Uterus (tissue), 2 donors: ENCODE results near the gene KRT39.
A peak's percentile ranks its signal among the peaks of the same experiment; 100 is the strongest.

Experiments
- POLR2A ChIP-seq, 2 donors: fragments of 450-650 bp; IDR thresholded peaks; one replicate each; pipeline ENCODE4 v1.6.1; 2016; ENCODE audit warnings: antibody characterized with exemption in 2 of 2, mild to moderate bottlenecking in 1 of 2, moderate library complexity in 1 of 2
- TF ChIP-seq, protein P1 (sequence below), 4 experiments: fragments of 200-600 bp in 2 of 4; fragments of 450-650 bp in 2 of 4; sonication (generic) in 2 of 4; IDR thresholded peaks; one replicate each; pipeline ENCODE4 v1.5.1; 2016 to 2019; ENCODE audit warnings: antibody characterized with exemption in 4 of 4, mild to moderate bottlenecking in 2 of 4, moderate library complexity in 1 of 4

DNA sequence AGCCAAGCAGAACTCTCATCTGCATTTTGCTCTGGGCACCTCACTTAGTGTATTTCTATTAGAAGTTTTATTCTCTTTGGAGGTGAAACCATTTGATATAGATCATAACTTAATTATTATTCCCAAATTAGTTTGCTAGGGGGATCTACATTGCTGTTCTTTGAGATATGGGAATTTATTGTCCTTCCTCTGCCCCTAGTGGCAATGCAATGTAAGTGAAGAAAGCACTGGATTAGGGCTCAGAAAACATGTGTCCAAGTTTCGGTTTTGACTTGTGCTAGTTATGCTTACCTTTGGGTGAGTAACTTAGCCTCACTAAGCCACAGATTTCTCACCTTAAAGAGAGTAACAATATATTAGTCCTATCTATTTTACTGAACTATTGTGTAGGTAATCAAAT lies 2.9 kb downstream of the KRT39 start:
- TF ChIP-seq, protein P1, sequence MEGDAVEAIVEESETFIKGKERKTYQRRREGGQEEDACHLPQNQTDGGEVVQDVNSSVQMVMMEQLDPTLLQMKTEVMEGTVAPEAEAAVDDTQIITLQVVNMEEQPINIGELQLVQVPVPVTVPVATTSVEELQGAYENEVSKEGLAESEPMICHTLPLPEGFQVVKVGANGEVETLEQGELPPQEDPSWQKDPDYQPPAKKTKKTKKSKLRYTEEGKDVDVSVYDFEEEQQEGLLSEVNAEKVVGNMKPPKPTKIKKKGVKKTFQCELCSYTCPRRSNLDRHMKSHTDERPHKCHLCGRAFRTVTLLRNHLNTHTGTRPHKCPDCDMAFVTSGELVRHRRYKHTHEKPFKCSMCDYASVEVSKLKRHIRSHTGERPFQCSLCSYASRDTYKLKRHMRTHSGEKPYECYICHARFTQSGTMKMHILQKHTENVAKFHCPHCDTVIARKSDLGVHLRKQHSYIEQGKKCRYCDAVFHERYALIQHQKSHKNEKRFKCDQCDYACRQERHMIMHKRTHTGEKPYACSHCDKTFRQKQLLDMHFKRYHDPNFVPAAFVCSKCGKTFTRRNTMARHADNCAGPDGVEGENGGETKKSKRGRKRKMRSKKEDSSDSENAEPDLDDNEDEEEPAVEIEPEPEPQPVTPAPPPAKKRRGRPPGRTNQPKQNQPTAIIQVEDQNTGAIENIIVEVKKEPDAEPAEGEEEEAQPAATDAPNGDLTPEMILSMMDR (IDR thresholded peaks at IDR 0.05) = peak in 3 of 4 experiments; percentile 32 to 48 (median 46)
- TF ChIP-seq POLR2A (IDR thresholded peaks at IDR 0.05) = no peak
